Inferior parietal cortex (tissue), 1 donor: Measurements from ENCODE around the gene RGS6.

Experiments used
- DNase-seq: peaks from one replicate; pipeline ENCODE4 v3.0.0-alpha.2; 2016; ENCODE audit errors: extremely low spot score

The RGS6 gene

GRCh38 chr14:72402377-72402772 is 470.1 kb downstream of the RGS6 start:
- DNase-seq: no peak

GRCh38 chr14:72404106-72404774 is 472.0 kb downstream of the RGS6 start:
- DNase-seq: no peak

DNA sequence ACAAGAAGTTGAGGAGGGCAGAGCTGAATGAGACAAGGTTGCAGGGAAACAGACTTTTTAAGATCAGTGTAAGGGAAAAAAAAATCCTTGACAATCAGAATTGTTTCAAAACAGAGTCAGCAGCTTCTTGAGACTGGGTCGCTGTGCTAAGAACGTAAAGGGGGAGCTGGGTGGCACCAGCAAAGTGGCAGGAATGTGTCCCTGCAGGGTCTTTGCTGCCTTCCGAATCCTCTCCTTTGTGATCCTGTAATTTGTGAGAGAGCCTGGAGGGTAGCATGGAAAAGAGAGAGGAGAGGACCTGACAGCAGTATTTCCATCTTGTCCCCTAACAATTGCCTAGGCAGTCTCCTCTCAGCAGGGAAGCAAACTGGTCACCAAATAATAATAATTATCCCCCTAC is 472.8 kb downstream of the RGS6 start:
- DNase-seq: no peak

DNA sequence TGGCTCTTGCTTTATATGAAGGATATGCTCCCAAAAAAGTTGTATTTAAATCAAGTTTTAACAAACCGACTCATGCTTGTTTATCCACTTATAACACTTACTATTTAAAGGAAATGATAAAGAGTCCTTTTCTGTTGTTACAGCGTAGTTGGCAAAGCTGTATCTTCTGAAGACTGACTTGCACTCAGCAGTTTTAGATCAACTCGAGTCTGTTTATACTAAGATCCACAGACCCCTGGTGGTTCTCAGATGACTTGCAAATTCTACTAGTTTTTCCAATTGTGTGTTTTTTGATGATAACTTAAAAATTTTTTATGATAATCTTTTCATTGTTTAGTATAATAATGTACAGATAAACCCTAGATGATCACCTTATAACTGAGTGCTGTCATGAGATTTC is 475.8 kb downstream of the RGS6 start:
- DNase-seq: no peak

DNA sequence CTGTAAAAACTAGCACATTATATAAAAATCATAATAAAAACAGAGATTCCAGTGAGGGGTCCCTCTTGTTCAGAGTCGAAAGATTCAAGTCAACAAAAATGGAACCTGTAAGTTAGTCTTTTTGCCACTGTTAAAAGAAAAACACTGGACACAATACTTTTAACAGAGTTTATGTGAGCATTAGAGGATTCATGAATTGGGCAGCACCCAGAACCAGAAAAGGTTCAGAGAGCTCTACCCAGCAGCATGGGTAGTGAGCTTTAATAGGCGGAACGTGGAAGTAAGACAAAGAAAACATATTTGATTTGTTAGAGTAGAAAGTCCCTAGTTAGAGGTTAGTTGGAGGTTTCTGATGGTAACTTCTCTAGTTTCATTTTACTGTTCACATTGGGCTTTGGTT is 476.8 kb downstream of the RGS6 start:
- DNase-seq: no peak

- no peak for DNase-seq
These were observed 484.0 kb downstream of the RGS6 start for GRCh38 chr14:72416081-72416849.

GRCh38 chr14:72416892-72417291 is 484.7 kb downstream of the RGS6 start:
- DNase-seq: no peak

DNA sequence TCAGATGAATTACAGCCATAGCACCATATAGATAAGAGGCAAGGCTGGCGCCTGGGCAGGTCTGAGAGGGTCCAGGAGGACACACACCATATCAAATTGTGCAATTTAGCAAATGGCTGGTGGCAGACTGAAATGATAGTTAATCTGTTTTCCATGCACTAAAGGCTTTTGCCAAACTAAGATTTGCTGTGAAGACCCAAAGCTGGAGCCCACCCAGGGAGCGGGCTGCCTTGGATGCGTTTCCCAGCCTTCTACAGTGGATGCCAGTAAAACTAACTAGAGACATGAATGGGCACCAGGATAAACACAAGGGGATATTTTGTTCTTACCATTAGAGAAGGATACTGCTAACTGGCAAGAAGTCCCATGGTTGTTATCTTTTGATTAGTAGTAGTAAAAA is 486.6 kb downstream of the RGS6 start:
- no peak for DNase-seq

DNA sequence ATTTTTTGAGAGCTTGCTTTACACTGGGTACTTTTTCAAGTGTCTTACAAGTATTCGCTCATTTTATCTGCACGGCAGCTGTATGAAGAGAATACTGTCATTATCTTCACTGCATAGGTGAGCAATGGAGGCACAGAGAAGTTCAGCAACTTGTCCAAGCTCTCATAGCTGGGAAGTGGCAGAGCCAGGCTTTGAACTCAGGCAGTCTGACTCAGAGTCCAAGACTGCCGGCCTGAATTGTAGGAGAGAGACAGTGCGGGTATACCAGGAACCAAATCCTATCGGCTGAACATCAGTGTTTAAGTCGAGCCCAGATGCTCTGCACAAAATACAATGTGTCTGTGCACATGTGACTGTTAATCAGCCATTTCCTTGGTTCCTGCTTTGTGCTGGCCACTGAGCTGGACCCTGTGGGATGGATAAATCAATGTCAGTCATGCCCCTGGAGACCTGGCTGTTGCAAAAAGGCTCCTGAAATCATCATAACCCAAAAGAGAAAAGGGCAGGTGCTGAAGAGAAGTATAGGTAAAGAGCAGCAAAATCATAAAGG is 487.1 kb downstream of the RGS6 start:
- DNase-seq: no peak

- peak; percentile 88 for DNase-seq
These were observed 488.7 kb downstream of the RGS6 start for GRCh38 chr14:72420749-72421474.

- no peak for DNase-seq
These were observed 491.7 kb downstream of the RGS6 start for GRCh38 chr14:72423957-72424356.

- no peak for DNase-seq
These were observed 498.2 kb downstream of the RGS6 start for GRCh38 chr14:72430457-72430856.

GRCh38 chr14:72432748-72433147 is 500.5 kb downstream of the RGS6 start:
- no peak for DNase-seq

GRCh38 chr14:72433511-72433910 is 501.3 kb downstream of the RGS6 start:
- DNase-seq: no peak

GRCh38 chr14:72434856-72435255 is 502.6 kb downstream of the RGS6 start:
- DNase-seq: no peak

DNA sequence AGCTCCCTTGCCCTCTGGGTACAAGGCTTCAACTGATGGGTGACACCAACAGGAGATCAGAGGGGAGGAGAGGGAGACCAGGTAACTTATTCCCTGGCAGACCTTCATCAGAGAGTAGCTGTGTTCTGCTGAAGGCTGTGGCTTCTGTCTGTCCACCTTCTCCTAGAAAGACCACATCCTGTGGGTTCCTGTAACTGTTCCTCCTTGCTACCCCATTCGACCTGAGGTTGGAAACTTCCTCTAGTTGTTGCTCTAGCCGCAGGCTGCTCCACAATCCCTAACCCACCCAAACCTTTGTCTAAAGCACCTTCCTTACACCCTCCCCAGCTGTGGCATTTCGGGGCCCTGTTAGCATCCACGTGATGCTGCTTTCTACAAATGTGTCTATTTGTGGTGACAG is 507.5 kb downstream of the RGS6 start:
- DNase-seq: no peak

GRCh38 chr14:72443256-72443655 is 511.0 kb downstream of the RGS6 start:
- no peak for DNase-seq

- DNase-seq: no peak
These were observed 511.8 kb downstream of the RGS6 start for GRCh38 chr14:72443991-72444441.

GRCh38 chr14:72444701-72445100 is 512.5 kb downstream of the RGS6 start:
- DNase-seq: no peak

DNA sequence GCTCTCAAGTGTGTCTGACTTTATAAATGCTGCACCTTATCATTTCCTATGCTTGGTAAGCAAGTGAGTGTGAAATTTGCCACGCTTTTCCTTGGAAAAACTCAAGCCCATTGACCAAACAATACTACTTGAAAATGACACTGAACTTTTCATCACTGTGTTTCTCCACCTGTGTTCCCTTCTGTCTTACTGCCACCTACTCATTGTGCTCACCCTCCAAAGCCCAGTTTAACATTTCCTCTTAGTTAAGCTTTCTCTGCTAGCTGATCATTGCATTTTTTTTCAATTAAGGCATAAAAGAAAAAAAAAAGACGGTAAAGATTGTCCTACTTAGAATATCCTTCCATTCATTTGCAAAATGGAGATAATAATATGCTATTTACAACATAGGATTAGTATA is 516.0 kb downstream of the RGS6 start:
- no peak for DNase-seq

DNA sequence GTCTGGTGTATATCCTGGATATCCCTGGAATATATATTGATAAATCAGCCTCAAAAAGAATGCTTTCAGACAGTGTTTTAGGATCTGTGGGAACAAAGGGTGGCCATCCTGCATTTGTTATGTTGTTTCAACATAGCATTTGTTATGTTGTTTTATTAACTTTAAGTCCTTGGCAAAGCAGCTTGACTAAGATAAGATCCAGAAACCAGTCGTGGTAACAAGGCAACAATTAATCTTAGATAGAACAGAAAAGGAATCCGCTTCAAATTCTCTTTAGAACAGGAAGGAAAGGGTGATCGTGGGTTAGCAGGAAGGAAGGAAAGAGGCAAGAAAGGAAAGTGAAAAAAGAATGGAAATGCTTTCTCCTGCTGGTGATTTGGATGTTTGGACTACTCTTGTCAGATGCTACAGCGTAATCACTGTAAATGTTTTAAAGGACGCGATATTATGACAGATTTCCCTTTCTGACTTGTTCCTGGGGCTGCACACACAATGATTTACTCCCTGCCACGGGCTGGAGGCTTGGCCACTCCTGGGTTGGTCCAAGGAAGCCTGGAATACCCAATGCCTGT is 518.3 kb downstream of the RGS6 start:
- no peak for DNase-seq
